NCI-H82 (cell line): ENCODE results near the gene EIF4E.
"Not testable (repeated sequence)": the region's sequence is repeated elsewhere in the genome, so short reads cannot be mapped to it uniquely, and the experiment has no call there.

Experiments used
- DNase-seq: peaks from one replicate; lab custom pipeline; 2025; lab: John Stamatoyannopoulos, UW

The EIF4E gene

DNA sequence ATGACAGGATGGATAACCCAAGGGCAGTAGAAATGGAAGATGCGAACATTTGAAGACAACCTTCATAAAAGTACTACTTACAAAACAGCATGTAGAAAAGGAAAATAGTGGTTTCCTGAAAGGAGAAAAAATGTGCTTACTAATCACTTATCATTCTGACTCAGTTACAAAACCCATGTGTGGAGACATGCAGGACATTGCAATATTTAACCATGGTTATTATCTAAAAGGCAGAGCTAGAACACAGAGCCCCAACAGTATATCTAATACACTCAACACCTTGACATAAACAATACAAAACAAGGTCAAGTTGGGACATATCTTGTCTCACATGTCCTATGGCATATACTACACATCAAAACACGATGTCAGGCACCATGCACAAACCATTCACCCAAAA lies 55.9 kb downstream of the EIF4E start:
- DNase-seq, result no peak

DNA sequence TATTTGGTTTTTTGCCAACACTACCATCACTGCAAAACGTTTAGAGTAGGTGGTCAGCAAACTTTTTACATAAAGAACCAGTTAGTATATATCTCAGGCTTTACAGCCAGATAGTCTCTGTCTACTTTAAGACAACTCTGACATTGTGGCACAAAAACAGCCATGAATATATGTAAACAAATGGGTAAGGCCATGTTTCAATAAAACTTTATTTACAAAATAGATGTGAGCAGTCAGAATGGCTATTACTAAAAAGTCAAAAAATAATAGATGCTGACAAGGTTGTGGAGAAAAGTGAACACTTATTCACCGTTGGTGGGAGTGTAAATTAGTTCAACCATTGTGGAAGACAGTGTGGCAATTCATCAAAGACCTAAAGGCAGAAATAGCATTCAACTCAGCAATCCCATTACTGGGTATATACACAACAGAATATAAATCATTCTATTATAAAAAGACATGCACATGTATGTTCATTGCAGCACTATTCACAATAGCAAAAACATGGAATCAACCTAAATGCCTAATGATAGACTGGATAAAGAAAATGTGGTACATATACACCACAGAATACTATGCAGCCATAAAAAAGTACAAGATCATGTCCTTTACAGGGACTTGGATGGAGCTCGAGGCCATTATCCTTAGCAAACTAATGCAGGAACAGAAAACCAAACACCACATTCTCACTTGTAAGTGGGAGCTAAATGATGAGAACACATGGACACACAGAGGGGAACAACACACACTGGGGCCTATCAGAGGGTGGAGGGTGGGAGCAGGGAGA lies 56.6 kb downstream of the EIF4E start:
- not testable (repeated sequence) for DNase-seq

DNA sequence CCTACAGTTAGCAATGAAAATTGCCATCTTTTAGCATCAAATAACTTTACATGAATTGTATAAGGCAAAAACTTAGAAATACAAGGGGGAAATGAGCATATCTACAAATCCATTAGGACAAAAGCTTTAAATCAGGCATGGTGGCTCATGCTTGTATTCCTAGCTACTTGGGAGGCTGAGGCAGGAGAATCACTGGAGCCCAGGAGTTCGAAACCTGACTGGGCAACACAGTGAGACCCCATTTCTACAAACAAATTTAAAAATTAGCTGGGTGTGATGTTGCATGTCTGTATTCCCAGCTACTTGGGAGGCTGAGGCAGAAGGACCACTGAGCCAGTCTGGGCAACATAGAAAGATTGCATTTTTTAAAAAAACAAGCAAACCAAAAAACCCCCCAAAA lies 61.3 kb downstream of the EIF4E start:
- DNase-seq, result no peak

DNA sequence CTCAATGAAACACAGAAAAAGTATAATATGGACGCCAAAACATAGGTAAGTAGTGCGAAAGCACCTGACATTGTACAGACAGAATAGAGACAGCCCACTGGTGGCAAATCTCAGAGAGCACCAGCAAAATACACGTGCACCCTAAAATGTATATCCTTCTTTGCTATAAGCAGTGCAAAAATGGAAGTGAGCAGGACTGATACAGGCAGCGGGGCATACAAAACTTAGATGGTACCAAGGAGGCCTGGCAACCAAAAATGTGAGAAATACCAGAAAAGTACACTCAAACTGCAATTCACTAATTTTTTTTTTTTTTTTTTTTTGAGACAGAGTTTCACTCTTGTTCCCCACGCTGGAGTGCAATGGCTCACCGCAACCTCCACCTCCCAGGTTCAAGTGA lies 63.9 kb downstream of the EIF4E start:
- no peak for DNase-seq

DNA sequence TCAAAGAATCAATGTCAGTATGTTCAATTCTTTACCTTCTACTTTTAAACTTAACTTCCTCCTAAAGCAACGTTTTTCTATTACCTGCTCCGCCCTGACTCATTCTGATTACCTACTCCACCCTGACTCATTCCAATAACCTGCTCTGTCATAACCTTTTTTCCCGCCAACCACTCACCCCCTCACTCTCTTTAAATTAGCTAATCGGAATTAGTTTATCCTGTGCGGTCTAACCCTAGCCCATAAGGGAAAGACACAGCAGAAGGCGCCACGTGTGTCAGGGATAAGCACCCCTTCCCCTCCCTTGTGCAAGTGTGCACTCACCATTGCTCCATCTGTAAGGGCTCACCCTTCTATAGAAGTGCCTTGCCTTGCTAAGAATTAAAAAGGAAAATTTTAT lies 64.4 kb downstream of the EIF4E start:
- peak; percentile 23 for DNase-seq

DNA sequence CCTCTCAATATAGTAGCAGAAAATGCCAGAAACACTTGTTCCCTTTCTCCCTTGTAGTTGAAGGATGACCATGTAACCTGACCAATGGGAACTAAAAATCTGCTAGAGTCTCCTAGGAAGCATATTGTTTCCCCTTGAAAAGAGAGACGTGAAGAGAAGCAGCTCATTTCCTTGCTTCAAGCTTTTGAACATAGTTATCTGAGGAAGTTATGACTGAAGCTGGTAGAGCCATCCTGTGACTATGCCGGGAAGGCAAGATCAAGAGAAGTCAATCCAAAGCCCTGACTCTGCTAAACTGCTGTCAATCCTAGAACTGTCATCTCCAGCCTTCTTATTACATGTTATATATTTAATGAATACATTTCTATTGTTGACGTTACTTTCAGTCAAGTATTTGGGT lies 66.6 kb downstream of the EIF4E start:
- no peak for DNase-seq

DNA sequence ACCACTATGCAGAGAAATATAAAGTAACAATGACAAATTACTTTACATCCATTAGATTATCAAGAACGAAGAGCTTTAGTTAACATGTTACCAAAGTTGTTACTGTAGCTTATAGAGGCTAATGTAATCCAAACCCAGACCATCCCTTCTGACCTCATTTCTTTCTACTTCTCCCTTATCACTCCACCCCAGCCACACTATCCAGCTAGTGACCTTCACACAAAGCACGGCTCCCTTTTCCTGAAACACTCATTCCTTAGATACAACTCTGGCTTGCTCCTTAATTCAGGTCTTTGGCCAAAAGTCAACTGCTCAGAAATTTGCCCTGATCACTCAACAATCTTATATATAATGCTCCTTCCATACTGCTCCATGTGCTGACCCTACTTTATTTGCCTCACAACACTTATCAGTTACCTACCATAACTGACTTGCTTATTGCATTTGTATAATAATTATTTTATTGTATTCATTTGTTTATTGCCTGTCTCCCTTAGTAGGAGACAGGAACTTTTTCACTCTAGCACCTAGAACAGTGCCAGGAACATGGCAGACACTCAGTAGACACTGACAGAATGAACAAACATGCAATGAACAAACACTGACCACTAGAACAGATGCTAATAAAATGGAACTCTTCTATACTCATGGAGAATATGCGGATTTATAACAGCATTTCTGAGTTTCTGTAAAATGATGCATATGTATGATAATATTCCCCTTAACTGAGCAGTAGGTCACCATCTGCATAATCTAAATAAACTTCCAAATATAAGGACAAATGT lies 67.6 kb downstream of the EIF4E start:
- no peak for DNase-seq

DNA sequence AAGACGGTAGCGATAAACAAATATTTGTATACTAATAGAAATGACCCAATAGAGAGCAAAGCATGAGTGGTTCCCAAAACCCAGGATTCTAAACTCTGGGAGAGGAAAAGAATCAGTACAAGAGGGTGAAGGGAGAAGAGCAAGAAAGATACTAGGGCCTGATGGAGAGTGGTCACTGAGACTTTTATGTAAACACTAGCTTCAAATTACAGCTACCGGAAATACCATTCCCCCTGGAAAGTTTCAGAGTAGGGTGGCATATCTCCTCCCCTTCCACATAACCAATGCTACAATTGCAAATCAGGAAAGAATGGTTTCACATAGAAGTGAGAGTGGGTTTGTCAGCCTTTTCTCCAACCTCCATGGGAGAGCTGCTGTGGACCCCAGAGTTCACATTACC lies 77.1 kb downstream of the EIF4E start:
- DNase-seq, result no peak

DNA sequence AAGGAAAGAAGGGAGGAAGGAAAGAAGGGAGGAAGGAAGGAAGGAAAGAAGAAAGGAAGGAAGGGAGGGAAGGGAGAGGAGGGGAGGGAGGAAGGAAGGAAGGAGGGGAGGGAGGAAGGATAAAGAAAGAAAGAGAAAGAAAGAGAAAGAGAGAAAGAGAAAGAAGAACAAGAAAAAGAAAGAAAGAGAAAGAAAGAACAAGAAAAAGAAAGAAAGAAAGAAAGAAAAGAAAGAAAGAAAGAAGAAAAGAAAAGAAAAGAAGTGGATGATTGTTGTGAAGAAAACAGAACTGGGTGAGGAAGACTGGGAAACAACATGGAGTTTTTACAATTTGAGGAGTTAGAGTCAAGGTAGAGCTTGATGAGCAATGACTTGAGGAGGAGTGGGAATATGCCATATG lies 78.0 kb downstream of the EIF4E start:
- no peak for DNase-seq

DNA sequence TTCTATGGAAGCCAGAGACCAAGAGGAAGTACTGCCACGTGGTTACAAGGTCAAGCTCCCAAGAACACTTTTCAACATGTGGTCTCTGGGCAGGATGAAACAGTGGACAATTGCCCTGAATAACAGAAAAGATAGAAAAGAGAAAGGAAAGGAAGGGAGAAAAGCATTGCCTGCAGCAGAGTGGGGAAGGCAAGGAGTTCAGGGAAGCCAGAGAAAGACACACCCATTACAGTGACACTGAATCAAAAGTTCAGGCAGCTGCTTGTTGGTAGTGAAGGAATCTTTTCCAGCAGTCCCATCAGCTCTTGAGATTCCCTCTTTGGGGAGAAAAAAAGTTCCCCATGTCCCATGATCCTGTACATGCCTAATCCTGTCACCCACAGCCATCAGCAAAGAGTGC lies 80.5 kb downstream of the EIF4E start:
- no peak for DNase-seq

DNA sequence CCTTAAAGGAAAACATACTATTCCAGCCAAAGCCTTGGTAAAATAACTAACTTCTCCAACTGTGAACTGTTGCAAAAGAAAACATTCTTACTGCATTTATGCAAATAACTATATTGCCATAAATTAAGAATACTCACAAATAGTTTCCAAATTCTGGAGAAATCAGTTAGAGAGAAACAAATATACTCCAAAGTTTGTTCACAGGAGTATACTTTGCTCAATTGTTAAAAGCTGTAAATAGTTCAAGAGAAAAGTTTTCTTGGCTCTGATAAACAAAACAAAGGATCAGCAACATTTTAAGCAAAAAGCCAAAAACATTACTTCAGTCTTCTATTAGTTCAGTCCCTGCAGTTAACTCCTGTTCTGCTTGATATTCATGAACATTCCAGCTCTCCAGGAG lies 83.0 kb downstream of the EIF4E start:
- no peak for DNase-seq

DNA sequence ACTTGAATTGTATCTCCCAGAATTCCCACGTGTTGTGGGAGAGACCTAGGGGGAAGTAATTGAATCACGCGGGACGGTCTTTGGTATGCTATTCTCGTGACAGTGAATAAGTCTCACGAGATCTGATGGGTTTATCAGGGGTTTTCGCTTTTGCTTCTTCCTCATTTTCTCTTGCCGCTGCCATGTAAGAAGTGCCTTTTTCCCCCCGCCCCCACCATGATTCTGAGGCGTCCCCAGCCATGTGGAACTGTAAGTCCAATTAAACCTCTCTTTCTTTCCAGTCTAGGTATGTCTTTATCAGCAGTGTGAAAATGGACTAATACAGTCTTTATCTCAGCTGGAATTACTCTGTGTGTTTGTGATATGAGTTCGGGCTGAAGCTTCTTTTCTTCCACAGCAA lies 86.0 kb downstream of the EIF4E start:
- not testable (repeated sequence) for DNase-seq

DNA sequence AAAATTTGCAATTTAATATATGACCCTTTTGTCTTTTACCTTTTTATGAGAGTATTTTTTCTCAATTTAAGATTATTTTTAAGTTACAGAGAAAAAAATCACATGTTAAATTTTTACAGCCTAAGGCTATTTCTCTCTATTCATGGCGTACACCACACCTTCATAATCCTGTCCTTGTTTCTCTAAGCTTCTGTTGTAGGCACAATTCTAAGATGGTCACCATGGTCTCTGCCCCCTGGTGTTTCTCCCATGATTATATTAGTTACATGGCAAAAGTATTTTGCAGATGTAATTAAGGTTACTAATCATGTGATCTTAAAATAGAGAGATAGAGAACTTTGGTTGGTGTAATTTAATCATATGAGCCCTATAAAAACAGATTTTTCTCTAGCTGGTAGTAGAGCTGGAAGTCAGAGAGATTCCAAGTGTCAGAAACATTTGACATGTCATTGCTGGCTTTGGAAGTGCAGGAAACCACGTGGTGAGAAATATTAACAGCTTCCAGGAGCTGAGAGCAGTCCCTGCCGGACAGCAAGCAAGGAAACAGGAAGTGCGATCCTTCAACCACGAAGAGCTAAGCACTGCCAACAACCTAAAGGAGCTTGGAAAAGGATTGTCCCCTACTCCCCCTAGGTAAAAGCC lies 89.8 kb downstream of the EIF4E start:
- DNase-seq, result peak; percentile 17

DNA sequence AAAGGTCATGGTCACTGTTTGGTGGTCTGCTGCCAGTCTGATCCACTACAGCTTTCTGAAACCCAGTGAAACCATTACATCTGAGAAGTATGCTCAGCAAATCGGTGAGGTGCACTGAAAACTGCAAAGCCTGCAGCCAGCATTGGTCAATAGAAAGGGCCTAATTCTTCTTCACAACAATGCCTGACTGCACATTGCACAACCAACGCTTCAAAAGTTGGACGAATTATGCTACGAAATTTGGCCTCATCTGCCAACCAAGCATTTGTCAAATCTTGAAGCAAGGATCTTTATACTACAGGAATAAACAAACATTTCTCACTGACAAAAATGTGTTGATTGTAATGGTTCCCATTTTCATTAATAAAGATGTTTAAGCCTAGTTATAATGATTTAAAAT lies 90.4 kb downstream of the EIF4E start:
- DNase-seq, result no peak

DNA sequence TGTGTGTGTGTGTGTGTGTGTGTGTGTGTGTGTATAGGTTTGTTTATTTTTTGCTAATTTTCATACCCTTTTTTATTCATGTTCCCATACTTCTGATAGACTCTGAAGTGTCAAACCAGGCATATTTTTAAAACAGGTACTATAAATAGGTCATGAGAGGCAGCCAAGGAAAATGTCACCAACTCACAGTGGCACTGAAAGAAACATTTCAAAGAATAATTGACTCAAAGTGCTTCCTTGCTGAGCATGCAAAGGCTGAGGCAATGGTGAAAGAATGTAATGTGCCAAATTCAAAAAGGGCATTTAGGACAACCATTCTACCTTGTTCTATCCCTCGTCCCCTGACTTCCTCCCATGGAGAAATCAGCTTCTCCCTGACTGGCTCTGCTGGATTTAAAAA lies 95.5 kb downstream of the EIF4E start:
- no peak for DNase-seq

DNA sequence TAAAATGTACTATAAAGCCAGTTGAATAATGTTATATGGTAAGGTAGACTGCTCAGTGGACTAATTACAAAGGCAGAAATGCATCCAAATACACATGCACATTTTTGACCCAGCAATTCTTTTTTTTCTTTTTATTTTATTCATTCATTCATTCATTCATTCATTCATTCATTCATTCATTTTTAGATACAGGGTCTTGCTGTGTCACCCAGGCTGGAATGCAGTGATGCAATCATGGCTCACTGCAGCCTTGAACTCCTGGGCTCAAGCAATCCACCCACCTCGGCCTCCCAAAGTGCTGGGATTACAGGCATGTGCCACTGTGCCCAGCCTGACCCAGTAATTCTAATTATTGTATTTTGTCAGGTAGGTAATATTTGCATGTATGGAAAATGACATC lies 97.9 kb downstream of the EIF4E start:
- DNase-seq, result not testable (repeated sequence)
